ENCODE results near the gene ADCY3.

ADCY3 gene

GRCh38 chr2:24859968-24860600 is 60.0 kb downstream of the ADCY3 start:
- POLR2A ChIA-PET: no interaction called here
- no peak overlapping the region for H3K4me3 ChIP-seq (ENCODE audit: low read depth, low read length)
- no peak for DNase-seq (ENCODE audit: low read depth, low spot score)
- CTCF ChIA-PET: no interaction called here
- TF ChIP-seq, protein P1, sequence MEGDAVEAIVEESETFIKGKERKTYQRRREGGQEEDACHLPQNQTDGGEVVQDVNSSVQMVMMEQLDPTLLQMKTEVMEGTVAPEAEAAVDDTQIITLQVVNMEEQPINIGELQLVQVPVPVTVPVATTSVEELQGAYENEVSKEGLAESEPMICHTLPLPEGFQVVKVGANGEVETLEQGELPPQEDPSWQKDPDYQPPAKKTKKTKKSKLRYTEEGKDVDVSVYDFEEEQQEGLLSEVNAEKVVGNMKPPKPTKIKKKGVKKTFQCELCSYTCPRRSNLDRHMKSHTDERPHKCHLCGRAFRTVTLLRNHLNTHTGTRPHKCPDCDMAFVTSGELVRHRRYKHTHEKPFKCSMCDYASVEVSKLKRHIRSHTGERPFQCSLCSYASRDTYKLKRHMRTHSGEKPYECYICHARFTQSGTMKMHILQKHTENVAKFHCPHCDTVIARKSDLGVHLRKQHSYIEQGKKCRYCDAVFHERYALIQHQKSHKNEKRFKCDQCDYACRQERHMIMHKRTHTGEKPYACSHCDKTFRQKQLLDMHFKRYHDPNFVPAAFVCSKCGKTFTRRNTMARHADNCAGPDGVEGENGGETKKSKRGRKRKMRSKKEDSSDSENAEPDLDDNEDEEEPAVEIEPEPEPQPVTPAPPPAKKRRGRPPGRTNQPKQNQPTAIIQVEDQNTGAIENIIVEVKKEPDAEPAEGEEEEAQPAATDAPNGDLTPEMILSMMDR (IDR thresholded peaks at IDR 0.05; ENCODE audit: insufficient read depth, low read length, missing control alignments): no peak

- H3K4me3 ChIP-seq (ENCODE audit: low read depth, low read length): no peak overlapping the region
- DNase-seq (ENCODE audit: low read depth, low spot score): no peak
- TF ChIP-seq, protein P1 (IDR thresholded peaks at IDR 0.05; ENCODE audit: insufficient read depth, low read length, missing control alignments): no peak
- POLR2A ChIA-PET: no interaction called here
- CTCF ChIA-PET: no interaction called here
Observed at GRCh38 chr2:24858996-24859395, 61.0 kb downstream of the ADCY3 start.

GRCh38 chr2:24857746-24858145 is 62.3 kb downstream of the ADCY3 start:
- DNase-seq (ENCODE audit: low read depth, low spot score): no peak
- H3K4me3 ChIP-seq (ENCODE audit: low read depth, low read length): no peak overlapping the region
- ChIA-PET POLR2A (no interaction called here), CTCF (interaction anchor here (0.6 to 1.1 kb wide), 3 partner anchors 253 to 774 kb away, joined by 3 read pairs; no protein-coding TSS in a partner anchor)
- TF ChIP-seq, protein P1 (IDR thresholded peaks at IDR 0.05; ENCODE audit: insufficient read depth, low read length, missing control alignments): no peak

GRCh38 chr2:24856791-24857211 is 63.2 kb downstream of the ADCY3 start:
- no peak for DNase-seq (ENCODE audit: low read depth, low spot score)
- H3K4me3 ChIP-seq (ENCODE audit: low read depth, low read length): no peak overlapping the region
- TF ChIP-seq, protein P1 (IDR thresholded peaks at IDR 0.05; ENCODE audit: insufficient read depth, low read length, missing control alignments): no peak
- ChIA-PET CTCF (interaction anchor here (1.1 kb wide), 2 partner anchors 252 to 773 kb away, joined by 3 read pairs; no protein-coding TSS in a partner anchor), POLR2A (no interaction called here)

GRCh38 chr2:24855726-24856125 is 64.3 kb downstream of the ADCY3 start:
- no peak for DNase-seq (ENCODE audit: low read depth, low spot score)
- ChIA-PET CTCF (interaction anchor here (0.7 to 1.8 kb wide), 4 partner anchors 11 to 446 kb away, joined by 3 to 9 read pairs (median 4); no protein-coding TSS in a partner anchor), POLR2A (no interaction called here)
- H3K4me3 ChIP-seq (ENCODE audit: low read depth, low read length): no peak overlapping the region
- TF ChIP-seq, protein P1 (IDR thresholded peaks at IDR 0.05; ENCODE audit: insufficient read depth, low read length, missing control alignments): no peak

GRCh38 chr2:24855022-24855622 is 64.9 kb downstream of the ADCY3 start:
- ChIA-PET CTCF (interaction anchor here (1.2 to 1.8 kb wide), 4 partner anchors 11 to 446 kb away, joined by 3 to 9 read pairs (median 4); no protein-coding TSS in a partner anchor), POLR2A (no interaction called here)
- no peak for DNase-seq (ENCODE audit: low read depth, low spot score)

More at GRCh38 chr2:24855022-24855622, 64.9 kb downstream of the ADCY3 start:
- TF ChIP-seq, protein P1 (IDR thresholded peaks at IDR 0.05; ENCODE audit: insufficient read depth, low read length, missing control alignments): no peak
- no peak overlapping the region for H3K4me3 ChIP-seq (ENCODE audit: low read depth, low read length)

Data from AG04449 (cell line).